Right forelimb (tissue), 1 donor: ENCODE measurements around the gene CNTN1.

ENCODE experiments used
- DNase-seq: peaks from one replicate; pipeline ENCODE4 v3.0.0-alpha.2; 2018

Gene CNTN1

DNA sequence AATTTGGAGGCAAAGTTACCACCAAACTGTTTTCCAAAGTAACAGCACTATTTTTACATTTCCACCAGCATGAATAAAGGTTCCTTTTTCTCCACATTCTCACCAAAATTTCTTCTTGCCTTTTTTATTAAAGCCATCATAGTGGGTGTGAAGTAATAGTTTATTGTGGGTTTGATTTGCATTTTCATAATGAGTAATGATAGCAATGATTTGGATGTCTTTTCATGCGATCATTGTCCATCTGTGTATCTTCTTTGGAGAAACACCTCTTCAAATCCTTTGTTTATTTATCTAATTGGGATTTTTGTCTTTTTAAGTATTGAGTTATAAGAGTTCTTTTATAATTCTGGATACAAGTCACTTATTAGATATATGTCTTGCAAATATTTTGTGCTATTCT lies 172.7 kb downstream of the CNTN1 start:
- DNase-seq: no peak

DNA sequence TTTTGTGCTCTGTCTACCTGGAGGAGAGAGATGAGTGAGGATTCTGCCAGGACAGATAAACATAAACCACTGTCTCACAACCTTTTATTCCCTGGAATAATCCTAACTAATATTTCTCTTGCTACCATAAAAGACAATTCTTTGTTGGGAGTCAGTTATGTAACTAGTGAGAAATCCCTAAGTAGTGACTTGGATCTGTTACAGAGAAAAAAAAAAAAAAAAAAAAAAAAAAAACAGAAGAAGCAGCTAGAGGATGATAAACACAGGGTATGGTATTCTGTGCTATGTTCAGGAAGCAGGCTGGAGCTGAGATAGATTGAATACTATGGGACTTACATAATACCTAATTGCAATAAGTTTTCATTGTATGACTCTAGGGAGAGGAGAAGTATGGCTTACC lies 178.7 kb downstream of the CNTN1 start:
- DNase-seq: no peak

DNA sequence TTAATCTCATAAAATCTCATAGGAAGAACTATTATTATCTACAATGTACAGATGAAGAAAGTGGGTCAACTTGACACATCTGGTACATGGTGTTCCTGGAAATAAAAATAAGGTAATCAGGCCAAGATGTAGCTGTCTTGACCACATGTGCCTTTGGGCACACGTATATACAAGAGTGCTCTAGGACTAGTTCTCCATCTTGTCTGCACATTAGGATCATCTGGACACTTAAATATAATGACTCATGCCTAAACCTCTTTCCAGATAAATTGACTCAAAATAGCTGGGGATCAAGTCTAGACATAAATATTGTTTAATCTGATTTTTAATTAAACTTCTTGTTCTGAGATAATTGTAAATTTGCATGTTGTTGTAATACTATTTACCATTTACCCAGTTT lies 182.6 kb downstream of the CNTN1 start:
- no peak for DNase-seq

DNA sequence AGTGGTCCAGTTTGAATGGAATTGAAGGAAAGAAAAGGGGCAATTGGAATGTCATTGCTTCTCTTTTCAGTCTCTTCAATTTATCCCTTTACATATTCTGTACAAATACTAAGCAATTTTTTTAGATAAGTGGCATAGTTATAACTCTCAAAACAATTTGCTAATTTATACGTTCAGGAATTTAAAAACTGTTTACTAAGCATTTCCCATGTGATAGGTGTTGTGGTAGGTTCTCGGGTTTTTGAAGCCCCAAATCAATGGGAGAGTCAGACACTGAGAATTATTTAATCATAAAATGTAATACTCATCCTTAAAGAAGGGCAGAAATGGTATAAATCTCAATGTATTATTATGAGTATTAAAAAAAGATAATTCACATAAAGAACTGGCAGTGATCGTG lies 197.1 kb downstream of the CNTN1 start:
- DNase-seq: no peak

DNA sequence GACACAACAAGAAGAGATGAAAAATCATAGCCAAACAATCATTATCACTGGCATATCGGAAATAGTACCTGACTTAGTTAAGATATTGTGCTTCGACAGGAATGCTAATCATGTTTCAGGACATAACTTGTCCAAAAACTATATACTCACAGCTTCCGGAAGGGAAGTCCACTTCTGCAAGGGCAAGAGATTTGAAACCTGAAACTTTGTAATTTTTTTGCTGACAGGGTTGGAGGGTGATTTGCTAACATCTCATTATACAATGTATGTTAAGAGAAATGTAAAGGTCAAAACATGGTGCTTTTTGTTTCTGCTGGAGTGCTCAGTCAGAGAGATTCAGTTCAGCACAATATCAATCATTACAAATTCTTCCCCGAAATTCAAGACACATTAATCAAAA lies 200.3 kb downstream of the CNTN1 start:
- DNase-seq: no peak

DNA sequence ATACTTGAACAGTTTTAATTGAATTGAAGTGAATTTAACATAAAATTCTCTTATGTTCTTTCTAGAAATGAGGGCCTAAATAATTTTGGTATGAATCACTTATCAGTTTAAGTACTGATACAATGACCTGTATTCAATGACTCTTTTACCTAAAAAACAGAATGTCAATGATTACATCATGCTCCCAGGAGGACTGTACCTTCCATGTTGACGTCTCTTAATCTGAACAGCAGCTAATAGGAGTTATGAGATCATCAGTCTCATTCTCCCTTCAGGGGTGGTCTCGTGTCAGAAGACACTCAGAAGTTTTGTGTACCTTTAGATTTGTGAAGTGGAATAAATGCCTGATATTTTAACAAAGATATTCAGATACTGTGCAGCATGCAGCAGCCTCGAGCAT lies 206.3 kb downstream of the CNTN1 start:
- DNase-seq: no peak

DNA sequence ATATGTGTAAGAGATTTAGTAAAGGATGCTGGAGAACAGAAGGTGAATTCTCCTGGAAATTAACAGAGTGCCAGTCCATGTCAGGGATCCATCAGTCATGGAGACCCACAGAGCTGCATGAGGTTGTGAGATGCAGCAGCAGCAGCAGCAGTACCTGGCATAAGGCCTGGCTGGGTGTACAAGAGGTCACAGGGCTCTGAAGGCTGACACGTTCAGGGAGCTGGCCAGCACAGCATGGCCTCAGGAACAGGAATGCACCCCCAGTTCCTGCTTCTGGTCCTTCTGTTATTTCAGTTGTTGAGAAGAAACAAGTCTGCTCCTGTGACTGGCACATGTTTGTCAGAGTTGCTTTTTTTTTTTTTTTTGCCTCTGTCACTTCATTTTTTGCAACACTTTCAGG lies 210.8 kb downstream of the CNTN1 start:
- no peak for DNase-seq

DNA sequence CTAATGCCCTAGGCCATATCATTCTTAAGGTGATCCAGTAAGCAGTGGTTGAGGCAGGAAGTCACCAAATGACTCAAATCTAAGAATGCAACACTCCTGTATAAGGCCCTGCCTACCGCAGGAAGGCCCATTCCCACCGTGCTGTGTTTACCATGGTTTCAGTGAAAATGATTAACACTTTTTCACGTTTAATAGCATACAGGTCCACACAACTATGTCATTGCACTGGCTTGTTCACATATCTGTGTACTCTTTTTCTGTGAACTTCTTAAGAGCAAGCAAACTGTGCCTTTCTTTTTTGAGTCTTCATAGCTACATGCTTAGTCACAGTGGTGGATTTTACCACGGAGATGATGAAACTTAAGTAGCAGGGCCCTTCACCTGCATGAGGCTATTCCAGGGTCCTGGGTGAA lies 214.9 kb downstream of the CNTN1 start:
- DNase-seq: no peak

DNA sequence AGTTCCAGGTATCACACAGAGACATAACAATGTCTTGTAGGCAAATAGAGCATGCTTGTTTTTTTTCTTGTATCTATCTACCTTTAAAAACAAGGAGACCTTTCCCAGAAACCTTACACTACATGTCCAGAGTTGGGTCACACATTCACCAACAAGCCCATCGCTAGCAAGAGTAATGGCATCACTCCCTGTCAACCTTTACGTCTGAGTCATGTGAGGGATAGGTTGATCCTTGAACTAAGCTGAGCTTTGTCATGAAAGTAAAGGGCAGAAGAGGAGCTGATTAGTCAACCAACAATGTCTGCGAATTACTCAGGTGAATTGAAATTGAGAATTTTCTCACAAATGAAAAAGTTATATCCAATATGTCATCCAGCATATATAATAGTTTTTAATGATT lies 219.4 kb downstream of the CNTN1 start:
- DNase-seq: no peak

DNA sequence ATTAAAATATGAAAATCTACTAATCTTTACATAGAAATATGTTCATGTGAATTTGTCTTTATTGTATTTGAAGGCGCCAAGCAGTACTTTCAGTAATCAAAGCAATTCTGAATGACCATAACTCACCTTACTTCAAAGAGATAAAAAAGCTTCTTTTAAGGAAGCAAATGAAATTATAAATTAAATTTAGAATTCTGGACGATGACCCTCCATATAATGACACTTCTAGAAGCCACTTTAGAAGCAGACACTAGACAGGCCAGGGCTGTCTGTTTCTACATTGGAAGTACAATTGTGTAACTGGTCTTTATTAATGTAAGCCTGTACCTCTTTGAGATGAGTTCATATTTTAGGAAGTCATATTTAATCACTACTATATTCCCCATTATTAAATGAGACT lies 222.9 kb downstream of the CNTN1 start:
- DNase-seq: no peak

DNA sequence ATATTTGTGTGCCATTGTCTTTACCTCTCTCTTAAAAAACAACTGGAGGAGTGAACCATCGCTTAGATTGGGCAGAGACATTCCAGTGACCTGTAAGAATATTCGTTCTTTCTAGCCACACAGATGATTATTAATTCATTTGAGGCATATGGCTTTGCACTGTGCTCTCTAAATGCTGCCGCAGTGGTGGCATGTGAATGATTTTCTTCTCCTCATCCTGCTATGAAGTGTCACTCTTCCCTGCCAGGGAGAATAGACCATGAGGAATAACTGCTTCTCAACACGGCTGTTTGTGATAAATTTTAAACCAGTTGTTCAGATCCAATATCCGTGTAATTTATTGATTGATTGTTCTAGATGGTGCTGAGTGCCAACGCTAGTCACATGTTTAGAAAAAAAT lies 225.3 kb downstream of the CNTN1 start:
- DNase-seq: no peak

DNA sequence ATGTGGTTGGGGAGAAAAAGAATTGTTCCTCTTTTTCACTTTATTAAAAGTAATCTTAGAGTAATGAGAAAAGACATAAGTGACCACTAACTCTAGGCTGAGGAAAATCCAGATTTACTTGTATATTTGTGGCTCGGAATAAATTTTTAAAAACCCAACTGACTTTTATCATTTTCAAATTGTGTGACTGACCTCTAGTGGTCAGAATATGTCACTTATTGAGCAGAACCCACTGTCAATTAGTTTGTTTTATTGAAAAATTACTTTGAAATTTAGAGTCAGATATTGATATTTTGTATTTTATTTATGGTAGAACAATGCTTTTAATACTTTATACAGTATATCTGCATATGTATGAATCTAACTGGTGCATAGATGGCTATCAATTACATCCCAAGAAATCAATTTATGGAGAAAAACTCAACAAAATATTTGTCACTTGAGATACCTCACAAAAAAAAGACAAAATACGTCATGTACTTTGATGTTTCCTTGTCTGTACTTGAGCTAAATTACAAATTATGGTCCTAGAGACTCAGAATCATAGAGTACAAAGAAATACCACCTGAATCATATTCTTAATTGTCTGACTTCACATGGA lies 229.4 kb downstream of the CNTN1 start:
- no peak for DNase-seq

DNA sequence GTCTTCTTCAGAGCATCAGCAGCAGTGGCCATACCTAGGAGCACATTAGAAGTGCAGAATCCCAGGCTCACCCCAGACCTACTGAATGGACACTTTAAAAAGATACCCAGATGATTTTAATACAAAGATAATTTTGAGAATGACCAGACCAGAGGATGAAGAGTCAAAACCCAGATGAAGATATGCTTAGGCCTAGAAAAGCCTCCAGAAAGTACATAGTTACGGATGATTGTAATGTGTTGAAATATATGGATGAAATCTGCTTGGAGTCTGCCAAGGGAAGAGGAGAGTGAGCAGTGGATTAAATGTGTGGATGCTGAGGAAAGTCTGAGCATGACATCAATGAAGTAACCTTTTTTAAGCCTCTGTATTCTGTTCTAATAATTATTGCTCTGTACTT lies 245.7 kb downstream of the CNTN1 start:
- no peak for DNase-seq

DNA sequence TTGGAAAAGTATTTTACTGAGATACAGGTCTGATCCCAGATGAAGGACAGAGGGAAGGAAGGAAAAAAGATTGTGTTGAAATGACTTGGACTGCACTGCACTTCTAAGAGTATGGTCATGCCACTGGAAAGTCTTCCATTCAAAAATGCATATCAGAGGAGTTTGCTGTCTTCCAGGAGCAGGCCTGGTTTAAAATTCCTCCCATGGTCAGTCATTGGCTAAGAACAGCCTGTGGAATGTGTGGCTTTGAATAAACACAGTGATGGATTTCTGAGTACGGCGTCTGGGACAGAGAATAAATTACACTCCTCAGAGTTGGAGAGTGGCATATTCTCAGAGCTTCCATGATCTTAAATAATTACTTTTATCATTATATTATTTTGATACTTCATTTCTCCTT lies 250.1 kb downstream of the CNTN1 start:
- DNase-seq: no peak

DNA sequence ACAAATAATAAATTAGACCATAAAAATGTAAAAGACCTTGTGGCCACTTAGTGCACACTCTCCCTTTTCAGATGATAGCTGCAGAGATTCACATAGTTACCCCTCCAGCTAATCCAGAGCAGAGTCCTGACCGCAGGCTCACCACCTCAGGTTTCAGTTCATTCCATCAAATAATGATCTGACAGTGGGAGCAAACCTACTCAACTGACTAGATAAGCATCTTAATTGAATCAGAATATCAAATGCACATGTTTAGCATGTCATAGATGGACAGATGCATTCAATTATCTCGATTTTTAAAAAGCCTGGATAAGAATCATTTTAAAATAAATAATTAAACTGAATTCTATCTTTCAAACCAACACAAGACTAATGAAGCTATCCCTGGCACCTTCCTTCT lies 253.5 kb downstream of the CNTN1 start:
- DNase-seq: no peak

DNA sequence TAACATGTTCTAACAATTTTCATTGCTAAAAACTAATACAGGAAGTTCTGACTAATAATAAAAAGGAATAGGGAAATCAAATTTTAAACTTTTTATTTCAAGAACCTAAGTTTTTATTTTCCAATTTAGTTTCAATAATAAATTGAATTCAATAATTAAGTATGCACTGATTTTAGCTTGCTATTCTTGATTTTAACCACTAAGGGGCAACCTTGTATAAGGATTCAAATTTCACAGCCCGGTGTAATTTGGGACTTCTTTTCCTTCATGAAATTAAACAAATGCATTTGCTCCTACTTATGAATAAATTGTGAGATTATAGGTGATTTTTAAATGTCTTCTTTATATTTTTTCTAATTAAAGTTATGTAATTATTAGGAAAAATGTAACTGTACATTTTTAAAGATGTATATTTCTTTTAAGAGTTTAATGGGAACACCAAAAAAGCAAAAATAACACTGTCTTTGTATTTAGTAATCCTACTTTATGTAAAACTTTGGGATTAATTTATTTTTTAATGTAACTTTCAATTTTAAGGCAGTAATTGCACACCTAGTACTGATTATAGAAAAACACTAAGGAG lies 254.5 kb downstream of the CNTN1 start:
- no peak for DNase-seq

DNA sequence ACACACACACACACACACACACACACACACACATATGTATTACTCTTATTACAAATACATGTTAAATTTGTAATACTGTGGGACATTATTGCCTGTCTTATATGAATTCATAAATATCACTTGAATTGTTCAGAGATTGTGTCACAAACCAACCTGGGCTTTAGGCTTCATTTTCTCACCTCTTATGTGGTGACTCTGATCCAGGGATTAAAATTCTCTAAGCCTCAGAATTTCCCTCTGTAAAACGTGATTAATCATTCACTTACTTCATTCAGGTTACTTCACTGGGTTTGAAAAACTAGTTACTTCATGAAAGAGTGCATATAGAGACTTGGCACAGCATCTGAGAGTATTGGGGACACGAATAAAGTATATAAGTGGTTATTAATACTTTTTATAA lies 255.6 kb downstream of the CNTN1 start:
- no peak for DNase-seq

DNA sequence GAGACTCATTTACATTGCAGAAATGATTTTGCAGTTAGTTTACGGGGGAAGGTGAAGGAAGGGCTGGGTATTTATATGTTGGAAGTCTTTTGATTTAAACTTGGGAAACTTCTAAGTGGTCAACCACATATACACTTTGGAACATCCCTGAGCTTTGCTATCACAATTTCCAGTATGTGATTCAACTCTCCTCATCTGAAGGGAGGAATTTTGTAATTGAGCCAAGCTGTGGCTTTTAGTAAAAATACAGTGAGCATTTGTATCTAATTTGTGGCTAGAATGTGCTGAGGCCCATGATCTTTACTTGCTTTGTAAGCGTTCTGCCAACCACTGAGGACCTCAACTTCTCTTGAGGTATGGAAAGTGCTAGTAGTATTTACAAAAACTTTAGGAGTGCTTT lies 260.8 kb downstream of the CNTN1 start:
- DNase-seq: no peak

DNA sequence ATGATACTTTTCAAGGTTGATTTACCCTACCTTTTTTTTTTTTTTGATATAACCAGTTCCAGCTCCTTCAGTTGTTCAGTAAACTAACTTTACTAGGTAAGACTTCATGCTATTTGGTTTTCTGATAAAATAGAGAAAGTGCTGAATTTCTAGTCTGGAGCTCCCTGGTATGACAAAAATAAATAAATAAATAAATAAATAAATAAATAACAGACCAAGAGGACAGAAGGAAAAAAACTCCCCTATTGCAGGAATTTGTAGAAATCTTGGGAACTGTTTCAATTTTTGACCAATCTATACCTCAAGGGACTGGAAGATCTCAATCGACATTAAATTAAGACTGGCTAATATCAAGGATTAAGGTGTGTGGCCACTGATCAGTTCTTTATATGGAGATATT lies 265.2 kb downstream of the CNTN1 start:
- DNase-seq: no peak

DNA sequence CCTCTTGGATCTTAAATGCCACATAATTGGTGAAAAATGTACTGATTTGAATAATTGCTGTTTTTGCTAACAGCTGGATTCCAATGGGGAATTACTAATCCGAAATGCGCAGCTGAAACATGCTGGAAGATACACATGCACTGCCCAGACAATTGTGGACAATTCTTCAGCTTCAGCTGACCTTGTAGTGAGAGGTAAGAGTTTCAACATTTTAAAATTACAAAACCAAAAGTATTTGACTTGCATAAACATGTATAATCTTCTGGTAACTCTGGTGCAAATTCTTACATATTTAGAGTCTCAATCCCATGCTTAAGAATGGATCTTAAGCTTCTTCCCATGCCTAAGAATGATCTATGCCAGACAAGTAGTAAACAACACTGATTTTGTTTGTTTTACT lies 266.8 kb downstream of the CNTN1 start:
- DNase-seq: no peak

DNA sequence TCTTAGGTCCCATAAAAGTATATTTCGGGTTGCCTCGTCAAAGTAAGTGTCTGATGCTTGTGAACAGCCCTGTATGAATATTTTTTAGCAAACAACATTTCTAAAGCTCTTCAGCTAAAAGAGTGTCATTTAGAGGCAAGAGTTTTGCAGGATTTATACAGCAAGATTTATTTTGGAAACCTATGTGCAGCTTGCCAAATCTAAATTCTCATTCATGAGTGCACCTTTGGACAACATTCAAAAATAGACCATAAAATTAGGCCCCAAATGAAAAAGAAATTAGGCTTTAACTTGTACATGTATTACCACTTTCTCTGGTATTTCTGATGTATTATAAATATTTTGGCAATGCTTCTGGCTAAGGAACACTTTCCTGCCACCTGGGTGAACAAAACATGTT lies 271.5 kb downstream of the CNTN1 start:
- no peak for DNase-seq

DNA sequence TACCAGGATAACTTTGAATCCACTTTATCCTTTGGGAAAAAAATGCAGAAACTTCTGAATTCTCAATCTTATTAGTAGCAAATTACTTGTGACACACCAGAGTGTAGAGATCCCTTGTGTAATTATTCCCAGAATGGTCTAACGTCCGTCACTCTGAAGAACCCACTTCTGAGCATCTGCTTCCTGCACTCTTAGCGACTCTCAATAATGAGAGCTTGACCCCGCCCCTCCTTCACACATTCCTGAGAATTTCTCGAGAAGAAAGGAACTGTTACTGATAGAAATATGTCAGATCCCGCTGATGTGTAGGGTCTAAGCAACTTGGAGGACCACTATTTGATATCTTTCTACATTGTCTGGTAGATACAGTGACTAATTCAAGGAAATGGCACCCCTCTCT lies 277.6 kb downstream of the CNTN1 start:
- no peak for DNase-seq

DNA sequence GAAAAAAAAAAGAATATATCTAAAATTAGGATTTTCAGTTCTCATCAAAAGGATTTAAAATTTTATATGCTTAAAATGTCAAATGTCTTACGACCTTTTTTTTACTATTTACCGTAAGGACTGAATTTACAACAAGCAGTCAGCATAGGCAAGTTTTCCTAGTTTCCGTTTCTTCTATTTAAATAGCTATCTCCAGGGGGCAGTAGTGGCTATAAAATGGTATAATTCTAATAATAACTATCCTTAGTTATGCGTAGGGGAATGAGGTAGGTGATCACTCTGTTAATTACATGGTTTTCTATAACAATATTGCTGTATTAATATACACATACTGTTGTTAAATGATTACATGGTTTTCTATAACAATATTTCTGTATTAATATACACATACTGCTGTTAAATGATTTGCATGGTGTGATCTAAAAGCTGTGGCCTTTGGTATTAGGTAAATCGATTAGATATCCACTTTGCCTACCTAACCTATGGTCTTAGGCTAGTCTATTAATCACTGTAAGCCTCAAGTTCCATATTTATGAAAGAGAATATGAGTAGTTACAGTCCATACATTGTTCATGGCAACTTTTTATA lies 278.2 kb downstream of the CNTN1 start:
- DNase-seq: no peak

DNA sequence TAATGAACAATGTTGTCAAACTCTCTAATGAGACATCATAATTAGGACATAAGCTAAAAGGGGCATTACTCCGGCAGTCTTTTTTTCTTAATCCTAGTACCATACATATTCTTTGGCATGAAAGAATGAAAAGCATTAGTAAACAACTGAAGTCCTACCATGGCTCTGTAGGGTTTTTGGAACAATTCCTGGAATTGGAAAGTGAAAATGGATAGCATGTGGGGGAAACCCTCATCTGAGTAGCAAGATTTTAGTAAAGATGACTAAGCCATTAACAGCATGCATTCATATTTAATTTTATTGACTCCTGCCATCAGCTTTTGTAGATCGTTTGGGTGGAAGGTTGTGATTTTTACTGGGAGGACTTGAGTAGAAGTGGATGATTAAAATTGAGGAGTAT lies 279.7 kb downstream of the CNTN1 start:
- no peak for DNase-seq

DNA sequence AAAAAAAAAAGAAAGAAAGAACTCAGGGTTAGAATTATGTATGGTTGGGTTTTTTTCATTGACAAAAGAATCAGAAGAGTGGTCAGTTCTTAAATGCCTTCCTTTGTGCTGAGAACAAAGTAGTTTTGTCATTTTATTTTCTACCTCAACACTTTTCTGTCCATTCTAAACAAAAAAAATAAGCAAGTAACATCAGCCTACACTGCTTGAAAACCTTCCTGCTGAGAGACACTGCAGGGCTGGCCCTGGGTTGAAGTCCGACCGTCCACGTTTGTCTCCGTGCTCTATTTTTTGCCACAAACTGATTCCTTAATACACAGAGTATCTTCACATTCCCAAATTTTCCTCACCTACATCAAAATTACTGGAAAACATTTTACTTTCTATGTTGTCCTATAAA lies 284.3 kb downstream of the CNTN1 start:
- DNase-seq: no peak
